ENCODE data around the gene UIMC1.
A peak's percentile ranks its signal among the peaks of the same experiment; 100 is the strongest.
"Not testable (repeated sequence)": the region's sequence is repeated elsewhere in the genome, so short reads cannot be mapped to it uniquely, and the experiment has no call there.

The UIMC1 gene

DNA sequence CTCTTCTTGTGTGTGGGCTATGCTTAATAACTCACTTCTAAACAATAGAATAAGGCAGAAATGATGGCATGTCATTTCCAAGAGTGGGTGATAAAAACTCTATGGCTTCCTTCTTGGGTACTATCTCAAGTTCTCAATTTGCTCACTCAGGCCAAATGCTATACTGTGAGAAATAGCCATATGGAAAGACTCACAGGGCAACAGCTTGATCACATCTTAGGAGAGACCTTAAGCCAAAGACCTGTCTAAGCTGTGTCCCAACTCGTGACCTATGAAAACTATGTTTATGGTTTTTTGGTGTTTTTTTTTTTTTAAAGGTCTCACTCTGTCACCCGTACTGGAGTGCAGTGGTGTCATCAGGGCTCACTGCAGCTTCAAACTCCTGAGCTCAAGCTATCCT is 2.1 kb upstream of the UIMC1 start:
- Histone ChIP-seq H3K27me3 (ENCODE audit: control insufficient read depth, insufficient read depth, low read length) (no peaks in the 10 kb centered on the region), H3K9me3 (ENCODE audit: control insufficient read depth, insufficient read depth, low read length) (no peaks in the 10 kb centered on the region), H3K36me3 (ENCODE audit: control insufficient read depth, insufficient read depth, low read length) (no peaks in the 10 kb centered on the region), H3K4me1 (ENCODE audit: control insufficient read depth, insufficient read depth, low read length) (peaks cover 14% of the 10 kb centered on the region), H3K4me3 (ENCODE audit: low read depth, low read length) (no peak overlapping the region), H3K9ac (ENCODE audit: low read depth, low read length) (no peak overlapping the region), H3K27ac (ENCODE audit: low read depth, low read length) (no peak overlapping the region)

- peaks cover 18% of the 10 kb centered on the region for H3K4me1 ChIP-seq (ENCODE audit: control insufficient read depth, insufficient read depth, low read length)
- peak overlapping the region; percentile 97 for H3K27ac ChIP-seq (ENCODE audit: low read depth, low read length)
- no peaks in the 10 kb centered on the region for H3K27me3 ChIP-seq (ENCODE audit: control insufficient read depth, insufficient read depth, low read length)
- peak overlapping the region; percentile 65 for H3K9ac ChIP-seq (ENCODE audit: low read depth, low read length)
- no peaks in the 10 kb centered on the region for H3K36me3 ChIP-seq (ENCODE audit: control insufficient read depth, insufficient read depth, low read length)
- H3K4me3 ChIP-seq (ENCODE audit: low read depth, low read length): peak overlapping the region; percentile 74
- no peaks in the 10 kb centered on the region for H3K9me3 ChIP-seq (ENCODE audit: control insufficient read depth, insufficient read depth, low read length)
Measured at GRCh38 chr5:177005619-177006264, 837 bp downstream of the UIMC1 start.

GRCh38 chr5:177004961-177005360 is 1.6 kb downstream of the UIMC1 start:
- no peaks in the 10 kb centered on the region for H3K9me3 ChIP-seq (ENCODE audit: control insufficient read depth, insufficient read depth, low read length)
- H3K4me1 ChIP-seq (ENCODE audit: control insufficient read depth, insufficient read depth, low read length): peaks cover 15% of the 10 kb centered on the region; the same call in 1 of the 2 replicates
- H3K27ac ChIP-seq (ENCODE audit: low read depth, low read length): no peak overlapping the region
- peak overlapping the region; percentile 74 for H3K4me3 ChIP-seq (ENCODE audit: low read depth, low read length)
- H3K27me3 ChIP-seq (ENCODE audit: control insufficient read depth, insufficient read depth, low read length): no peaks in the 10 kb centered on the region
- no peak overlapping the region for H3K9ac ChIP-seq (ENCODE audit: low read depth, low read length)
- no peaks in the 10 kb centered on the region for H3K36me3 ChIP-seq (ENCODE audit: control insufficient read depth, insufficient read depth, low read length)

GRCh38 chr5:177003649-177004048 is 2.9 kb downstream of the UIMC1 start:
- no peak overlapping the region for H3K27ac ChIP-seq (ENCODE audit: low read depth, low read length)
- H3K36me3 ChIP-seq (ENCODE audit: control insufficient read depth, insufficient read depth, low read length): no peaks in the 10 kb centered on the region
- H3K9ac ChIP-seq (ENCODE audit: low read depth, low read length): no peak overlapping the region

GRCh38 chr5:176999526-176999925 is 7.1 kb downstream of the UIMC1 start:
- not testable (repeated sequence) for H3K4me1 ChIP-seq (ENCODE audit: control insufficient read depth, insufficient read depth, low read length); H3K27me3 ChIP-seq (ENCODE audit: control insufficient read depth, insufficient read depth, low read length); H3K9ac ChIP-seq (ENCODE audit: low read depth, low read length); H3K36me3 ChIP-seq (ENCODE audit: control insufficient read depth, insufficient read depth, low read length); H3K9me3 ChIP-seq (ENCODE audit: control insufficient read depth, insufficient read depth, low read length); H3K4me3 ChIP-seq (ENCODE audit: low read depth, low read length); H3K27ac ChIP-seq (ENCODE audit: low read depth, low read length)

More at GRCh38 chr5:177003649-177004048, 2.9 kb downstream of the UIMC1 start:
- Histone ChIP-seq H3K9me3 (ENCODE audit: control insufficient read depth, insufficient read depth, low read length) (no peaks in the 10 kb centered on the region), H3K27me3 (ENCODE audit: control insufficient read depth, insufficient read depth, low read length) (no peaks in the 10 kb centered on the region), H3K4me1 (ENCODE audit: control insufficient read depth, insufficient read depth, low read length) (peaks cover 15% of the 10 kb centered on the region; the same call in 1 of the 2 replicates), H3K4me3 (ENCODE audit: low read depth, low read length) (no peak overlapping the region)

- Histone ChIP-seq H3K36me3 (ENCODE audit: control insufficient read depth, insufficient read depth, low read length) (no peaks in the 10 kb centered on the region), H3K27ac (ENCODE audit: low read depth, low read length) (no peak overlapping the region), H3K9ac (ENCODE audit: low read depth, low read length) (no peak overlapping the region), H3K4me1 (ENCODE audit: control insufficient read depth, insufficient read depth, low read length) (peaks cover 5% of the 10 kb centered on the region; the same call in 1 of the 2 replicates), H3K4me3 (ENCODE audit: low read depth, low read length) (no peak overlapping the region), H3K27me3 (ENCODE audit: control insufficient read depth, insufficient read depth, low read length) (no peaks in the 10 kb centered on the region), H3K9me3 (ENCODE audit: control insufficient read depth, insufficient read depth, low read length) (0 out of 2 replicates have a peak, but pooled peaks cover 4% of the 10 kb centered on the region)
Measured at GRCh38 chr5:176998828-176999227, 7.8 kb downstream of the UIMC1 start.

DNA sequence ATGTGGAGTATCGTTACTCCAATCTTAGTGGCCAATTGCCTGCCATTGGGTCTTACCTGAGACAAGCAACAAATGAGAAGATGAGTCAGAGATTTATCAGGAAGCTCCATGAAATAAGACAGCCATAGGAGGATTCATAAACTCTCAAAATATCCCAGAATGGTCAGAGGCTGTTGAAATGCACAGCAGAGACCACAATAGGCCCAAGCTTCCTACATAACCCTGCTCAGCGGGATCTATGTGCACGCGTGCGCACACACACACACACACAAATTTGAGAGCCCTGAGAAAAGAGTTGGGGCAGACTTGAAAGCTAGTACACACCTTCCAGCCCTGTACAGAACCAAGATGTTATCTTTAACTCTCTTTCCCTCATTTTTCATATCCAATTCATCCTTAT is 9.8 kb downstream of the UIMC1 start:
- Histone ChIP-seq H3K27ac (ENCODE audit: low read depth, low read length) (no peak overlapping the region), H3K9ac (ENCODE audit: low read depth, low read length) (no peak overlapping the region), H3K27me3 (ENCODE audit: control insufficient read depth, insufficient read depth, low read length) (no peaks in the 10 kb centered on the region), H3K4me3 (ENCODE audit: low read depth, low read length) (no peak overlapping the region), H3K9me3 (ENCODE audit: control insufficient read depth, insufficient read depth, low read length) (0 out of 2 replicates have a peak, but pooled peaks cover 4% of the 10 kb centered on the region), H3K36me3 (ENCODE audit: control insufficient read depth, insufficient read depth, low read length) (no peaks in the 10 kb centered on the region), H3K4me1 (ENCODE audit: control insufficient read depth, insufficient read depth, low read length) (no peaks in the 10 kb centered on the region)

DNA sequence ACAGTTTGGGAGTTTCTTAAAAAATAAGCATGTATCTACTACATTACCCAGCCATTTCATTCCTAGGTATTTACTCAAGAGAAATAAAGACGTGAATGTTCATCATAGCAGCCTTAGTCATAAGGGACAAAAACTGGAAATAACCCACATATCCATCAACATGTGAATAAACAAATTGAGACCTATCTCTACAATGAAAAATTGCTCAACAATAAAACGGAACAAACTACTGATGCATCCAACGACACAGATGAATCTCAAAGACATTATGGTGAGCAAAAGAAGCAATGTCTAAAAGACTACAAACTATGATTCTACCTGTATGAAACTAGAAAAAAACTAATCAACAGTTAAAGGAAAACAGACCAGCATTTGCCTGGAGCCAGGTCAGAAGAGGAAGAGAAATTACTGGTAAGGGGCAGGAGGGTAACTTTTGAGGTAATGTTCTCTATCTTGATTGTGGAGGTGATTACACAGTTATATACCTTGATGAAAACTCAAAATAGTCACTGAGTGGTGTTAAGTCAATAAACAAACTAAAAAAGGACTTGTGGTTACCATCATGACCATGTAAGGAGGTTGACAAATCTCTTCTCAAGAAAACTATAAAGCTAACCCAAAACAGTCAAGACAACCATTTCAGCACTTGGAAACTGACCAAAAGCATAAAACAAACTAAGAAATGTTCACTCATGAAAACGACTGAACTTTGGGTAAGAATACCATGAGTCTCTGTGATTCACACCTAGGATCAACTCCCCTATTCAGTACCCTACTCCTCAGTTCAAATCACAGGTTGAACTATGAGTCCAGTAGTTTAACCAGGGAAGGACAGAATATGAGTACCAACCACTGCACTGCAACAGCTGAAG is 10.4 kb downstream of the UIMC1 start:
- H3K27ac ChIP-seq (ENCODE audit: low read depth, low read length): no peak overlapping the region
- H3K9me3 ChIP-seq (ENCODE audit: control insufficient read depth, insufficient read depth, low read length): 0 out of 2 replicates have a peak, but pooled peaks cover 4% of the 10 kb centered on the region
- H3K36me3 ChIP-seq (ENCODE audit: control insufficient read depth, insufficient read depth, low read length): no peaks in the 10 kb centered on the region
- H3K9ac ChIP-seq (ENCODE audit: low read depth, low read length): no peak overlapping the region
- H3K27me3 ChIP-seq (ENCODE audit: control insufficient read depth, insufficient read depth, low read length): no peaks in the 10 kb centered on the region
- no peak overlapping the region for H3K4me3 ChIP-seq (ENCODE audit: low read depth, low read length)
- no peaks in the 10 kb centered on the region for H3K4me1 ChIP-seq (ENCODE audit: control insufficient read depth, insufficient read depth, low read length)

DNA sequence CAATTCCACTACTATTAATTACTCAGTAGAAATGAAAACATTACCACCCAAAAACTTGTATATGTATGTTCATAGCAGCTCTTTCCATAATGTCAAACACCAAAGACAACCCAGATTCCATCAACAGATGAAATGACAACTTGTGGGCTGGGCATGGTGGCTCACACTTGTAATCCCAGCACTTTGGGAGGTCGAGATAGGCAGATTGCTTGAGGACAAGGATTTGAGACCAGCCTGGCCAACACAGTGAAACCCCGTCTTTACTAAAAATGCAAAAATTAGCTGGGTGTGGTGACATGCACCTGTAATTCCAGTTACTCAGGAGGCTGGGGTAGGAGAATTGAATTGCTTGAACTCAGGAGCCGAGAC is 11.5 kb downstream of the UIMC1 start:
- H3K4me3 ChIP-seq (ENCODE audit: low read depth, low read length): no peak overlapping the region
- 0 out of 2 replicates have a peak, but pooled peaks cover 4% of the 10 kb centered on the region for H3K9me3 ChIP-seq (ENCODE audit: control insufficient read depth, insufficient read depth, low read length)
- H3K9ac ChIP-seq (ENCODE audit: low read depth, low read length): no peak overlapping the region
- no peaks in the 10 kb centered on the region for H3K4me1 ChIP-seq (ENCODE audit: control insufficient read depth, insufficient read depth, low read length)
- H3K36me3 ChIP-seq (ENCODE audit: control insufficient read depth, insufficient read depth, low read length): no peaks in the 10 kb centered on the region
- H3K27ac ChIP-seq (ENCODE audit: low read depth, low read length): no peak overlapping the region
- H3K27me3 ChIP-seq (ENCODE audit: control insufficient read depth, insufficient read depth, low read length): no peaks in the 10 kb centered on the region

- Histone ChIP-seq H3K36me3 (ENCODE audit: control insufficient read depth, insufficient read depth, low read length) (no peaks in the 10 kb centered on the region), H3K4me3 (ENCODE audit: low read depth, low read length) (no peak overlapping the region), H3K9ac (ENCODE audit: low read depth, low read length) (no peak overlapping the region), H3K9me3 (ENCODE audit: control insufficient read depth, insufficient read depth, low read length) (0 out of 2 replicates have a peak, but pooled peaks cover 4% of the 10 kb centered on the region), H3K27ac (ENCODE audit: low read depth, low read length) (no peak overlapping the region), H3K4me1 (ENCODE audit: control insufficient read depth, insufficient read depth, low read length) (no peaks in the 10 kb centered on the region), H3K27me3 (ENCODE audit: control insufficient read depth, insufficient read depth, low read length) (no peaks in the 10 kb centered on the region)
Measured at GRCh38 chr5:176994460-176995121, 12.0 kb downstream of the UIMC1 start.

DNA sequence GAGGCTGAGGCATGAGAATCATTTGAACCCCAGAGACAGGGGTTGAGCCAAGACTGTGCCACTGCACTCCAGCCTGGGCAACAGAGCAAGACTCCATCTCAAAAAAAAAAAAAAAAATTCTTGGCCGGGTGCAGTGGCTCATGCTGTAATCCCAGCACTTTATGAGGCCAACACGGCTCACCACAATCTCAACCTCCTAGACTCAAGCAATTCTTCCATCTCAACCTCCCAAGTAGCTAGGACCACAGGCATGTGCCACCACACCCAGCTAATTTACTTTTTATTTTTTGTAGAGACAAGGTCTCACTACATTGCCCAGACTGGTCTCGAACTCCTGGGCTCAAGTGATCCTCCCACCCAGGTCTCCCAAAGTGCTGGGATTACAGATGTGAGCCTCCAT is 13.5 kb downstream of the UIMC1 start:
- H3K27ac ChIP-seq (ENCODE audit: low read depth, low read length); H3K27me3 ChIP-seq (ENCODE audit: control insufficient read depth, insufficient read depth, low read length); H3K4me3 ChIP-seq (ENCODE audit: low read depth, low read length); H3K36me3 ChIP-seq (ENCODE audit: control insufficient read depth, insufficient read depth, low read length); H3K4me1 ChIP-seq (ENCODE audit: control insufficient read depth, insufficient read depth, low read length); H3K9me3 ChIP-seq (ENCODE audit: control insufficient read depth, insufficient read depth, low read length); H3K9ac ChIP-seq (ENCODE audit: low read depth, low read length): not testable (repeated sequence)
